Osteoblast (primary cell): ENCODE data around the gene ASMTL. TPM values are rescaled to one million over a fixed set of nuclear protein-coding genes. Genes with fewer than 3 reads are reported as not detected.
"Not testable (repeated sequence)": the region's sequence is repeated elsewhere in the genome, so short reads cannot be mapped to it uniquely, and the experiment has no call there.

ENCODE experiments used
- DNase-seq: peaks from one replicate; pipeline ENCODE4 v3.0.0; 2011; ENCODE audit warnings: low spot score, mixed read lengths; ENCODE audit not compliant: insufficient read length; ENCODE audit errors: missing footprints
- H2AFZ ChIP-seq: 2 replicates; pipeline ENCODE4 v1.6.0; 2011; ENCODE audit warnings: mild to moderate bottlenecking, low read length
- H3K27ac ChIP-seq: 2 replicates; pipeline ENCODE4 v1.5.1; 2011; ENCODE audit warnings: mild to moderate bottlenecking, low read depth, low read length, moderate library complexity
- H3K27me3 ChIP-seq: 2 replicates; pipeline ENCODE4 v1.6.0; 2012; ENCODE audit warnings: mild to moderate bottlenecking, control low read depth, inconsistent platforms, low read length, moderate library complexity; ENCODE audit not compliant: insufficient read depth
- H3K36me3 ChIP-seq: 2 replicates; pipeline ENCODE4 v1.5.1; 2011; ENCODE audit warnings: mild to moderate bottlenecking, low read length, control low read depth, moderate library complexity; ENCODE audit not compliant: insufficient read depth
- H3K4me1 ChIP-seq: 2 replicates; pipeline ENCODE4 v1.5.1; 2011; ENCODE audit warnings: mild to moderate bottlenecking, low read length, control low read depth, moderate library complexity; ENCODE audit not compliant: insufficient read depth
- H3K4me2 ChIP-seq: 2 replicates; pipeline ENCODE4 v1.6.0; 2011; ENCODE audit warnings: mild to moderate bottlenecking, low read length; ENCODE audit not compliant: insufficient read depth
- H3K4me3 ChIP-seq: fragments of 200-600 bp; sonication (generic); 3 replicates; pipeline ENCODE4 v1.5.1; 2012; ENCODE audit warnings: mild to moderate bottlenecking, low read length, inconsistent platforms; ENCODE audit not compliant: insufficient read depth
- H3K79me2 ChIP-seq: 2 replicates; pipeline ENCODE4 v1.6.0; 2012; ENCODE audit warnings: mild to moderate bottlenecking, low read length, control low read depth, inconsistent platforms; ENCODE audit not compliant: insufficient read depth
- H3K9me3 ChIP-seq: 2 replicates; pipeline ENCODE4 v1.5.1; 2011; ENCODE audit warnings: low read depth, low read length, control low read depth
- H4K20me1 ChIP-seq: 2 replicates; pipeline ENCODE4 v1.6.0; 2012; ENCODE audit warnings: mild to moderate bottlenecking, low read length, control low read depth; ENCODE audit not compliant: insufficient read depth
- total RNA-seq: library from RNA; depleted of rRNA; stranded (reverse); fragments of >200 nt; gene quantifications from 2 replicates; pipeline ENCODE4 v1.2.3, GENCODE V29; 2012
- TF ChIP-seq, protein P1 (sequence below): IDR thresholded peaks from 2 replicates; pipeline ENCODE4 v1.5.1; 2011; ENCODE audit warnings: mild to moderate bottlenecking, low read depth, low read length, moderate library complexity; ENCODE audit errors: extremely low read depth

ASMTL gene
- total RNA-seq, 1 donor = 24.6 TPM

DNA sequence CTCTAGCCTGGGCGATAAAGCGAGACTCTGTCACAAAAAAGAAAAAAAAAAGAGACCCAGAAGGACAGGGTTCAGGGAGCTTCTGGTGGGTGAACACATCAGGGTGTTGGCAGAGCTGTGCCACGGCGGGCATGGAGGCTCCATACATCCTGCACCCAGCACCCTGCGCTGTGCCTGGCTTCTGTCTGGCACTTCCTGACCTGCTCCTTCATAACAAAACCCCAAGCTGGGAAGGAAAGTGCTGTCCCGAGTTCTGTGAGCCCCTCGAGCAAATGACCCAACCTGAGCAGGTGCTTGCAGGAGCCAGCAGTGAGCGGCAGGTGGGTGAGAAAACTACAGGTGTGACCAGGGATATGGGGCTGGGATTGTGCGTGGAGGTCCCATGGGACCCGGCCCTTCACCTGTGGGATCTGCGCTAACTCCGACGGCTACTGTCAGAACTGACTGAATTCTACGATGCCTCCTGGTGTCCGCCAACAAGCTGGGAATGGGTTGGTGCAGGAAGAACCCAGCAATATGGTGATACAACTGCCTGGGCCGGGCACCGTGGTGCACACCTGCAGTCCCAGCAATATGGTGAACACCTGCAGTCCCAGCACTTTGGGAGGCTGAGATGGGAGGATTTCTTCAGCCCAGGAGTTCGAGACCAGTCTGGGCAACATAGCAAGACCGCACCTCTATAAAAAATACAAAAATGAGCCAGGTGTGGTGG lies 18.9 kb downstream of the ASMTL start:
- TF ChIP-seq, protein P1, sequence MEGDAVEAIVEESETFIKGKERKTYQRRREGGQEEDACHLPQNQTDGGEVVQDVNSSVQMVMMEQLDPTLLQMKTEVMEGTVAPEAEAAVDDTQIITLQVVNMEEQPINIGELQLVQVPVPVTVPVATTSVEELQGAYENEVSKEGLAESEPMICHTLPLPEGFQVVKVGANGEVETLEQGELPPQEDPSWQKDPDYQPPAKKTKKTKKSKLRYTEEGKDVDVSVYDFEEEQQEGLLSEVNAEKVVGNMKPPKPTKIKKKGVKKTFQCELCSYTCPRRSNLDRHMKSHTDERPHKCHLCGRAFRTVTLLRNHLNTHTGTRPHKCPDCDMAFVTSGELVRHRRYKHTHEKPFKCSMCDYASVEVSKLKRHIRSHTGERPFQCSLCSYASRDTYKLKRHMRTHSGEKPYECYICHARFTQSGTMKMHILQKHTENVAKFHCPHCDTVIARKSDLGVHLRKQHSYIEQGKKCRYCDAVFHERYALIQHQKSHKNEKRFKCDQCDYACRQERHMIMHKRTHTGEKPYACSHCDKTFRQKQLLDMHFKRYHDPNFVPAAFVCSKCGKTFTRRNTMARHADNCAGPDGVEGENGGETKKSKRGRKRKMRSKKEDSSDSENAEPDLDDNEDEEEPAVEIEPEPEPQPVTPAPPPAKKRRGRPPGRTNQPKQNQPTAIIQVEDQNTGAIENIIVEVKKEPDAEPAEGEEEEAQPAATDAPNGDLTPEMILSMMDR = no peak
- H3K4me3 ChIP-seq = no peak overlapping the region
- no peak overlapping the region for H3K27ac ChIP-seq
- no peaks in the 10 kb centered on the region for H3K9me3 ChIP-seq
- no peaks in the 10 kb centered on the region for H4K20me1 ChIP-seq
- H3K27me3 ChIP-seq = no peaks in the 10 kb centered on the region
- H3K36me3 ChIP-seq = peaks cover 14% of the 10 kb centered on the region
- H3K79me2 ChIP-seq = no peaks in the 10 kb centered on the region
- no peak for DNase-seq
- H3K4me1 ChIP-seq = no peaks in the 10 kb centered on the region
- no peak overlapping the region for H3K4me2 ChIP-seq
- H2AFZ ChIP-seq = no peak overlapping the region

DNA sequence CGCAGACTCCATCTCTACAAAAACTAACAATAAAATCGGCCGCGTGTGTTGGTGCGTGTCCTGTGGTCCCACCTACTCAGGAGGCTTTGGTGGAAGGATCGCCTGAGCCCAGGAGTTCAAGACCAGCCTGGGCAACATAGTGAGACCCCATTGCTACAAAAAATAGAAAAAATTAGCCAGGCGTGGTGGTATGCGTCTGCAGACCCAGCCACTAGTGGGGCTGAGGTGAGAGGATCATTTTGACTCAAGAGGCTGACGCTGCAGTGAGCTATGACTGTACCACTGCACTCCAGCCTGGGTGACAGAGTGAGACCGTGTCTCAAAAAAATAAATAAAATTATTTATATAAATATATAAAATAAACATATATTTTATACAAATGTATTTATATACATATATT lies 22.3 kb downstream of the ASMTL start:
- TF ChIP-seq, protein P1 = no peak
- no peaks in the 10 kb centered on the region for H4K20me1 ChIP-seq
- H3K27ac ChIP-seq = no peak overlapping the region
- no peaks in the 10 kb centered on the region for H3K27me3 ChIP-seq
- no peaks in the 10 kb centered on the region for H3K79me2 ChIP-seq
- H3K4me1 ChIP-seq = no peaks in the 10 kb centered on the region
- no peak overlapping the region for H3K4me2 ChIP-seq
- no peak for DNase-seq
- H3K36me3 ChIP-seq = peaks cover 21% of the 10 kb centered on the region
- no peak overlapping the region for H2AFZ ChIP-seq
- H3K4me3 ChIP-seq = no peak overlapping the region
- H3K9me3 ChIP-seq = no peaks in the 10 kb centered on the region

DNA sequence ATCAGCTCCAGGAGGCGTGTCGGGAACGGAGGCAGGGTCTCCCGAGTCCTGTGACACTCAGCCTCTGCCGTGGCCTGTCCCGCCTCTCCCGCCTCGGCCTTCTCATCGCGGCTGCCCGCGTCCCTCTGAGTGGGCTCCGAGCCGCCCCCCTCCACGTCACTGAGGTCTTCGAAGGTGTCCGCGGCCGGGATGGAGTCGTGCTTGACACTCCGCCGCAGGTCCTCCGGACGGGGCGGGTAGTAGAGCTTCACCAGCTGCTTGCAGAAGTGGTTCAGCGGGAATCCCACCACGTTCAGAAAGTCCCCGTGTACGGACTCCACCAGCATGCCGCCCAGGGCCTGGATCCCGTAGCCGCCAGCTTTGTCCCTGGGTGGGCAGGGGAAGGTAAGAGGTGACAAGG lies 25.0 kb downstream of the ASMTL start:
- Histone ChIP-seq H3K27me3 (no peaks in the 10 kb centered on the region), H4K20me1 (no peaks in the 10 kb centered on the region), H3K36me3 (peaks cover 27% of the 10 kb centered on the region), H3K4me1 (no peaks in the 10 kb centered on the region), H3K27ac (no peak overlapping the region), H3K4me2 (no peak overlapping the region), H3K9me3 (no peaks in the 10 kb centered on the region), H2AFZ (no peak overlapping the region), H3K79me2 (no peaks in the 10 kb centered on the region), H3K4me3 (no peak overlapping the region)
- DNase-seq = no peak
- TF ChIP-seq, protein P1 = no peak

DNA sequence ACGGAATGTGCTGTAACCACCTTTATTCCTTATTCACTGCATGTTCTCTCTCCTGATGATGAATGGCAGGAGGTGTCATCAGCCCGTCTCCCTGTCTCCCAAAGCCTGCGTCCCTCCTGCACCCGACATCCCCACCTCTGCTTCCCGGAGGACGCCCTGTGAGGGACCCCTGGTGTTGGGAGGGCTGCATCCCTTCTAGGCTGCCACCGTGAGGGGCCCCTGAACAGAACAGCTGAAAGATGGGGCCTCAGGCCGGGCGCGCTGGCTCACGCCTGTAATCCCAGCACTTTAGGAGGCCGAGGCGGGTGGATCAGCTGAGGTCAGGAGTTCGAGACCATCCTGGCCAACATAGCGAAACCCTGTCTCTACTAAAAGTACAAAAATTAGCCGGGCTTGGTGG lies 26.4 kb downstream of the ASMTL start:
- not testable (repeated sequence) for H2AFZ ChIP-seq, H3K27ac ChIP-seq, H3K4me1 ChIP-seq, H3K4me2 ChIP-seq, H3K9me3 ChIP-seq, H3K79me2 ChIP-seq, DNase-seq, H3K4me3 ChIP-seq, H4K20me1 ChIP-seq, H3K27me3 ChIP-seq
- H3K36me3 ChIP-seq = peaks cover 37% of the 10 kb centered on the region
